Choroid plexus epithelial cell (primary cell): ENCODE measurements around the gene SRD5A2.

ENCODE experiments used
- DNase-seq: peaks from one replicate; pipeline ENCODE4 v3.0.0-alpha.2; 2010; ENCODE audit warnings: low read depth
- H3K4me3 ChIP-seq: 2 replicates; pipeline ENCODE4 v1.5.1; 2011; ENCODE audit warnings: low read depth, mild to moderate bottlenecking, control low read depth, low read length, moderate library complexity
- CTCF ChIP-seq: conservative IDR thresholded peaks from 2 replicates; pipeline ENCODE4 v1.5.1; 2011; ENCODE audit warnings: low read depth, mild to moderate bottlenecking, control low read depth, inconsistent platforms, low read length, moderate library complexity

SRD5A2 gene

GRCh38 chr2:31578316-31578715, 2.4 kb downstream of the SRD5A2 start:
- no peak overlapping the region for H3K4me3 ChIP-seq
- no peak for DNase-seq
- TF ChIP-seq CTCF, result no peak

GRCh38 chr2:31577143-31577542, 3.6 kb downstream of the SRD5A2 start:
- no peak overlapping the region for H3K4me3 ChIP-seq
- no peak for TF ChIP-seq CTCF
- no peak for DNase-seq

- no peak for TF ChIP-seq CTCF
- no peak overlapping the region for H3K4me3 ChIP-seq
- no peak for DNase-seq
These were observed 12.0 kb downstream of the SRD5A2 start for GRCh38 chr2:31568585-31569201.

- no peak for DNase-seq
- TF ChIP-seq CTCF, result no peak
- H3K4me3 ChIP-seq, result no peak overlapping the region
These were observed 13.1 kb downstream of the SRD5A2 start for GRCh38 chr2:31567679-31568078.

GRCh38 chr2:31563273-31563839, 17.4 kb downstream of the SRD5A2 start:
- TF ChIP-seq CTCF, result no peak
- DNase-seq, result peak; percentile 17
- no peak overlapping the region for H3K4me3 ChIP-seq

- DNase-seq, result no peak
- TF ChIP-seq CTCF, result no peak
- H3K4me3 ChIP-seq, result no peak overlapping the region
These were observed 18.9 kb downstream of the SRD5A2 start for GRCh38 chr2:31561823-31562222.
